Measurements from ENCODE around the gene PRR5.
"Not testable (repeated sequence)": the region's sequence is repeated elsewhere in the genome, so short reads cannot be mapped to it uniquely, and the experiment has no call there.

The PRR5 gene

DNA sequence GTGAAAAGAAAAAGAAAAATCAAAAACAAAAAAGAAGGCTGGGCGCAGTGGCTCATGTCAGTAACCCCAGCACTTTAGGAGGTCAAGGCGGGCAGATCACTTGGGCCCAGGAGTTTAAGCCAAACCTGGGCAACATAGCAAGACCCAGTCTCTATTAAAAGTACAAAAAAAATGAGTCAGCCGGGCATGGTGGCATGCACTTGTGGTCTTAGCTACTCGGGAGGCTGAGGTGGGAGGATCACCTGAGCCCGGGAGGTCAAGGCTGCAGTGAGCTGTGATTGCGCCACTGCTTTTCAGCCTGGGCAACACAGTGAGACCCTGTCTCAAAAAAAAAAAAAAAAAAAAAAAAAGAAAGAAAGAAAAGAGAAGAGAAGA is 26.0 kb upstream of the PRR5 start:
- DNase-seq = not testable (repeated sequence)

DNA sequence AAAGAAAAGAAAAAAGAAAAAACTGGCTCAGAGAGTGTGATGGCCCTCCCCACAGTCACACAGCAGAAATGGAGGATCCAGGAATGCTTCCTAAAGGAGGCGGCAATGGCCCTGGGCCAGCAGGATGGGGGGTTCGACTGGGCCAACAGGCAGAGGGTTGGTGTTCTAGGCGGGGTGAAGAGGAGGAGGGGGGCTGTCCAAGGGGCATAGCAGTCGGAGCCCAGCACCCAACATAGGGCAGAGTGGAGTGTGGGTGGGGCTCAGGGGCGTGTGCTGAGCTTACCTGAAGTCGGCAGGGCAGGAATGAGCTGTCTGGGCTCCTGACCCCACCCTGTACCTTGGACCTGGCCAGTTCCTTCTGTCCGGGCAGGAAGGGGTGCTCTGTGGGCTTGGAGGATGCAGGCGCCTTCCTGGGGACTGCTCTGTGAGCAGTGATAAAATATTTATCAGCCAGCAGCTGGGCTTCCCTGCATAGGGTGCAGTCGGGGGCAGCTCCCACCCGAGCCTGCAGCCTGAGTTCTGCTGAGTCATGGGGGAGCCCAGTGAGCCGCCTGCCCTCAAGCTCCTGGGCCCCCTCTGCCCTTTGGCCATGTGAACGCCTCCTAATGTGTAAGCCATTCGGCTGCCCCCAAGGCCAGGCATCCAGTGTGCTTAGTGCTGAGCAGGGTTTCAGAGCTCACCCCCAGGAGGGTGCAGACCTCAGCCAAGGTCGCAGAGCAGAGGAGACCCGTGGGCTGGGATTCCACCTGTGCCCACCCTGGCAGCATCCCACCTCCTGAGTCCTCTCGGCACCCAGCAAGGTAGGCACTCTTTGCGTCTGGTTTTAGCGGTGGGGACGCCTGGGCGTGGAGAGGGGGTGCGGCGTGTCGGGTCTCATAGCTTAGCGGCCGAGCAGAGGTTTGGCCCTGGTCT is 25.3 kb upstream of the PRR5 start:
- DNase-seq = no peak

GRCh38 chr22:44677353-44677840 is 24.6 kb upstream of the PRR5 start:
- DNase-seq = no peak

- DNase-seq = no peak
Measured at GRCh38 chr22:44677871-44678555, 24.0 kb upstream of the PRR5 start.

GRCh38 chr22:44678556-44679305 is 23.3 kb upstream of the PRR5 start:
- DNase-seq = no peak

GRCh38 chr22:44679306-44679647 is 22.7 kb upstream of the PRR5 start:
- DNase-seq = not testable (repeated sequence)

GRCh38 chr22:44680058-44680457 is 21.9 kb upstream of the PRR5 start:
- DNase-seq = no peak

DNA sequence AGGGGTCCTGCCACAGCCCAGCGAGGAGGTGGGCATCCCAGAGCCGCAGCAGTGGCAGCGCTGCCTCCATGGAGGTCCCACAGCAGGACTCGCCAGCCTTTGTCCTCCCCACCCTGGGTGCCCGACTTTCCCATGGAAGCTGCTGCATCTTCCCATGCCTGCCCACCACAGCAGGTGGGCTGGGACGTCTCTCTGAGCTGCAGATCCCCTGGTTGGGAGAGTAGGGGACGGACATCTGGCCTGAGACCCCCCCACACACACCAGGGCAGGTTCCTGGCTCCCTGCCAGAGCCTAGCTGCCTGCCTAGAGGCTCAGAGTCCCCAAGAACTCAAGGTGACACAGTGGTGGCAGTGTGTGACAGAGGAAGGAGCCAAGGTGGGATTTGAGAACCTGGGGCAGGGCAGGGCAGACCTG is 21.5 kb upstream of the PRR5 start:
- no peak for DNase-seq

DNA sequence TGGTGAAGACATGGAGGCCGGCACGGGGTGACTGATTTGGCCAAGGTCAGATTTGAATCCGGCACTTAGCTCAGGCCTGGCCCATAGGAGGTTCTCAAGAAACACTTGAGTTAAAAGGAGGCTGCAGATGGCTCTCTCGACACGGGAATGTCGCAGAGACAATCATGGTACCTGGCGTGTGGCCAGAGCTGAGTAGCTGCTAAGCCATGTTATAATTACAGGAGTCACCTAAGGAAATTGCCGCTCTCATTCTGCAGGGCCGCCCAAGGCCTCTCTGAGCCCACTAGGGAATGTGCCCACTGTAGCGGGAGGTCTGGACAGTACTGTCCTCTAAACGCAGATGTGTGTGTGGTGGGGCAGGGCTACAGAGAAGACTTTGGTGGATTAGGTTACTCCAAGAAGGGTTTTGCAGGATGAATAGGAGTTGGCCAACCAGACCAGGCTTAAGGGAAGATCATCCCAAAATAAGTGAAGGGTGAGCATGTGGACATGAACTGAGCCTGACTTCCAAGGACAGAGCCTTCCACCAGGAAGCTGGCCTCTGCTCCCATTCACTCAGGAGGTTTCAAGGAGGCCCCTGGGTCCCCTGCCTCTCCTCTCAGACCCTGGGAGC is 19.3 kb upstream of the PRR5 start:
- no peak for DNase-seq

GRCh38 chr22:44683237-44683636 is 18.8 kb upstream of the PRR5 start:
- no peak for DNase-seq

- DNase-seq = no peak
Measured at GRCh38 chr22:44683881-44684280, 18.1 kb upstream of the PRR5 start.

DNA sequence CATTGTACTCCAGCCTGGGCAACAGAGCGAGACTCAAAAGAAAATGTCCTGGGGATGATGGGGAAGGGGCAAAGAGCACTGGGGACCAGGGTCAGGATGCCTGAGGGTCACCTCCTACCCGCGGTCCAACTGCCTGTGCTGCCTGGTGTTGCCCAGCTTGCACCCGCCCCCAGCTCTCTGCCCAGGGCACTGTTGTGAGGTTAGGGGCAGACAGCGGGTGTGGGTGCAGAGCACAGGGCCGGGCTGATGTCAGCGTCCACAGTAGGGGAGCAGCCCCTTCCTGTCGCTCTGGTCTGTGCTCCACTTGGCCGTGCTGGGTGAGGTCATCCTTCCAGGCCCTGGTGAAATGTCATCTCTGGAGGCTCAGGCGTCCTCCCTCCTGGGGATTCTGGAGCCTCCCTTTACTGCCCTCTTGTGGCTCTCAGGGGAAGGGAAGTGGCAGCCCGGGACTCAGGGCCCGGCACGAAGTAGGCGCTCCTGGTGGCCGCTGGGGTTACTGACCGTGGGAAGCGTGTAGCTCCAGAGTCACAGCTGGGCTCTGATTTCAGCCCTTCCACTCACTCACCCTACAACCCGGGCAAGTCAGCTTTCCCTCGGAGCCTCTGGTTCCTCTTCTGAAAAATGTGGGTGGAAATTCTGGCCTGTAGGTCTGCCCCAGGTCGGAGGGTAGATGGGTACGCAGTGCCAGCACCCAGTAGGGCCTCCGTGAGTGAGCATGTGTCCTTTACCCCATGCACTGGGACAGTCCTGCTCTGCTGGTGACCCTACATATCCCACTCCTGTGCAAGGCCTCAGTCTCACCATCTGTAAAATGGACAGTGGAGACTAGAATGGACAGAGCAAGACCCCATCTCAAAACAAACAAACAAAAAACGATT is 17.3 kb upstream of the PRR5 start:
- DNase-seq = peak; percentile 45

GRCh38 chr22:44685384-44686056 is 16.5 kb upstream of the PRR5 start:
- peak; percentile 29 for DNase-seq

DNA sequence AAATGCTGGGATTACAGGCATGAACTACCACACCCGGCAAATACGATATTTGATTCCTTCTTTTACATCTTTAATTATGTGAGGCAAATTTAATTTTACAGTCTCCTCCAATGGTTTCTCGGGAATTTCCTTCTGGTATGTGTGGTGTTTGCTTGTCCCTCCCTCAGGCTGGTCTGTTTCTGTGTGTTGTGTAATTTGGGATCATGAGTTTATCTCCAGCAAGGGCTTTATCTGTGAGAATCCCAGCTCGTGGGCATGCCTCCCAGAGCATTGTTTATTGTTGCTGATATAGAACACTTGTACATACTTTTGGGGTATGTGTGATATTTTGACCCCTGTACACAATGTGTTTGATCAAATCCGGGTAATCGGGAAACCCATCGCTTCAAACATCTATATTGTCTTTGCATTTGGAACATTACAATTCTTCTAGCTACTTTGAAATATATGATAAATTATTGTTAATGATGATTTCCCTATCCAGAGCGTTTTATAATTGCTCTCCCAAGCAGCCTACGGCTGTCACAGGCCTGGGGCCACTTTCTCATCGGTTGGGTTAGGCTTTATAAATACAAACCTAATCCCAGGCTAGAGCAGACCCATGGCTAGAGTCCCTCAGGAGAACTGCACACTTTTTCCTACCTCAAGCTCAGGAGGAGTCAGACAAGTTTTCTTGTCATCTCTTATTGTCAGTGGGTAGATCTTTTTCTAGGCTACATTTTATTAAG is 15.0 kb upstream of the PRR5 start:
- no peak for DNase-seq

DNA sequence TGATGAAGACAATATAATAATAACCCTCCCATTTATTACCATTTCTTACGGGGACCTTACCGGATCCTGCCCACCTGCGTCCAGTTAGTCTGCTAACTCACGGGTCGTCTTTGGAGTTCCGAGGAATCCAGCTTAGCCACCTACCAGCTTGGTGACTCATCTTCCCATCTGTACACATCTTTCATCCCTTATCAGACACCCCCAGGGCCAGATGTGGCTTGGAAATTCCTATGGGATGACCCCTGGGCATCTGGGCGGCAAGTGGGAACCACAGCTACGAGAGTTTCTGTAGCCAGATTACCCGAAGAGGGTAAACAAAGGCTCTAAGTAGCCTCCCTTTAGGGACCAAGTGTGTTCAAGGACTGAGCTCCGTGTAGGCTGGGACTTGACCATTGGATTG is 12.8 kb upstream of the PRR5 start:
- no peak for DNase-seq

DNA sequence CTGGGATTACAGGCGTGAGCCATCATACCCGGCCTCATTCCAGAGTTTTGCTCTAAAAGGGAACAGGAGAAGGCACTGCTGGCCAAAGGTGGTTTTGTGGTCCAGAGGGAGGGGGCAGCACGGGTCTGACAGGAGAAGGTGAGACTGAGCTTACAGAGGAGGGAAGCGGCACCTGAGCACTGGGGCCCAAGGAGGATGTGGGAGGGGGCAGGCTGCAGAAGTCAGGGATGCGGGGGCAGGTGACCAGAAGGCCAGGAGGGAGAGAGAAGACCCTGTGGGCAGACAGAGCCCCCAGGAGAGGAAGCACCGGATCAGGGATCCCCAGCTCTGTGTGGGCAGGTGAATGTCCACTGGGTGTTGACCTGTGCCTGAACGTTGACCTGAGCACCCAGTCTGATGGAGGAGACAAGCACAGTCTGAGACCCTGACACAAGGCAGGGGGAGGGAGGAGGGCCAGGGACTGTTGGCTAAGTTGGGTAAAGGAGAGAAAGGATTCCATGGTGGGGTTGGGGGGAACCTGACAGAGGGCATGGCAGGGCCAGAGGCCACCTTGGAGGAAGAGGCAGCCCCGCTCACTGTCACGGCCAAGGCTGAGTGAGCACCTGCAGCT is 12.0 kb upstream of the PRR5 start:
- no peak for DNase-seq

DNA sequence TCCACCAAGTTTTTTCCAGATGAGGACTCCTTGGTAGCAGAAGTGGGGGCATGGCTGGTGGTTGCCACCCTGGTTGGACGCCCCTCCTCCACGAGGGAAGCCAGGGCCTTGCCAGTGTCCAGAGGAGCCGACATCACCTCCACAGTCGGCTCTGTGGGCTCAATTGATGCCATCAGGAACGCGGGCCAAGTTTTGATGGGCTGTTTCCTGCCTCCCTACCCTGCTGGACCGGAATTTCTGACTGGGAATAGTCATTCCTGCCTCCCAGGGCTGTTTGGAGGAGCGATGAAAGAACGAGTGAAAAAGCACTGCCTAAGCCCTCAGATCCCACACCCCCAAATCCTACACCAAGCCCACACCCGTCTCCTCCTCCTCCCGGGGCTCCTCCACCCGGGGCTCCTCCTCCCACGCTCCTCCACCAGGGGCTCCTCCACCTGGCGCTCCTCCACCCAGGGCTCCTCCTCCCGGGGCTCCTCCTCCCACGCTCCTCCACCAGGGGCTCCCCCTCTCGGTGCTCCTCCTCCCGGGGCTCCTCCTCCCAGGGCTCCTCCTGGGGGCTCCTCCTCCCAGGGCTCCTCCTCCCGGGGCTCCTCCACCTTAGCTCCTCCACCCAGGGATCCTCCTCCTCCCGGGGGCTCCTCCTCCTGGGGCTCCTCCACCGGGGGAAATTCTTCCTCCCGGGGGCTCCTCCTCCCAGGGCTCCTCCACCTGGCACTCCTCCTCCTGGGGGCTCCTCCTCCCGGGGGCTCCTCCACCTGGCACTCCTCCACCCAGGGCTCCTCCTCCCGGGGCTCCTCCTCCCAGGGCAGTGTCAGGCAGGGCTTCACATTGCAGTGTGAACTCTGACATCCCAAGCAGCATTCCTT is 10.0 kb upstream of the PRR5 start:
- DNase-seq = no peak

GRCh38 chr22:44692662-44693007 is 9.4 kb upstream of the PRR5 start:
- DNase-seq = no peak

- DNase-seq = no peak
Measured at GRCh38 chr22:44693145-44693544, 8.9 kb upstream of the PRR5 start.
